Activated CD4-positive, alpha-beta memory T cell treated with anti-CD3 and anti-CD28 coated beads for 36 hours (primary cell): ENCODE data around the gene C6orf89. TPM values are rescaled to one million over a fixed set of nuclear protein-coding genes. Genes with fewer than 3 reads are reported as not detected.

Source experiments
- CTCF ChIA-PET: fragments of 350-600 bp; sonication (Branson Sonifier 250); formaldehyde crosslinking; loops from one replicate; lab custom pipeline; 2021; ENCODE audit warnings: antibody characterized with exemption, inconsistent platforms; lab: Charles Lee
- POLR2A ChIA-PET: fragments of 350-600 bp; sonication (Branson Sonifier 250); formaldehyde crosslinking; loops from one replicate; lab custom pipeline; 2021; ENCODE audit warnings: antibody characterized with exemption; lab: Charles Lee
- DNase-seq: peaks from one replicate; pipeline ENCODE4 v3.0.0-alpha.2; 2020
- H3K27ac Mint-ChIP-seq: one replicate; pipeline ENCODE4 v1.8.0; 2021; ENCODE audit warnings: mixed read lengths
- H3K27me3 Mint-ChIP-seq: one replicate; pipeline ENCODE4 v1.8.0; 2021; ENCODE audit warnings: mixed read lengths
- H3K36me3 Mint-ChIP-seq: one replicate; pipeline ENCODE4 v1.8.0; 2021; ENCODE audit warnings: mixed read lengths
- H3K4me1 Mint-ChIP-seq: one replicate; pipeline ENCODE4 v1.8.0; 2021; ENCODE audit warnings: low read depth, mixed read lengths
- H3K4me3 Mint-ChIP-seq: one replicate; pipeline ENCODE4 v1.8.0; 2021; ENCODE audit warnings: mild to moderate bottlenecking, mixed read lengths
- H3K9me3 Mint-ChIP-seq: one replicate; pipeline ENCODE4 v1.8.0; 2021; ENCODE audit warnings: mixed read lengths
- intact Hi-C: fragments of 100-400 bp; cut with micrococcal nuclease; formaldehyde crosslinking; loops from one replicate; pipeline ENCODE4 v1.15.1; 2023
- total RNA-seq, 2 experiments: library from RNA; stranded (reverse); gene quantifications; one replicate each; pipeline ENCODE4 v1.2.3, GENCODE V29; 2021

C6orf89 gene
- total RNA-seq, 2 experiments from 2014 or later: 29.2 to 29.8 TPM

DNA sequence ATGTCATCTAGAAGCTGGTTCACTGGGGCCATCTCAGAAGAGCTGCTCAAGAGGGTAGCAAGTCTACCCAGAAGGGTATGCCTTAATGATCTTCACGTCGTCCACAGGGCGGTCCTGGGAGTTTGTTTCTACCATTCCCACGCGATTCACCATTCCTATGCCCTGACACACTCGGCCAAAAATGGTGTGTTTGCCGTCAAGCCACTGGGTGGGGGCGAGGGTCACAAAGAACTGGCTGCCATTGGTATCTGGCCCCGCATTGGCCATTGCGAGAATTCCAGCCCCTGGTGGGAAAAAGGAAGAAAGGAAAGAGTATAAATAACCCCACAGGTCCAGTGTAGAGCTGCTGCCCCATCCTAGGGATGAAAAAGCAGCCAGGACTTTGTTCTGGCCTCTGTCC is 30.0 kb upstream of the C6orf89 start:
- ChIA-PET POLR2A (no interaction called here), CTCF (no interaction called here)
- H3K9me3 Mint-ChIP-seq: peaks cover 6% of the 10 kb centered on the region
- H3K4me1 Mint-ChIP-seq: peaks cover 2% of the 10 kb centered on the region
- no peak overlapping the region for H3K27ac Mint-ChIP-seq
- peaks cover 50% of the 10 kb centered on the region for H3K36me3 Mint-ChIP-seq
- intact Hi-C loops: no loop called here
- no peaks in the 10 kb centered on the region for H3K27me3 Mint-ChIP-seq
- no peak overlapping the region for H3K4me3 Mint-ChIP-seq
- DNase-seq: no peak

DNA sequence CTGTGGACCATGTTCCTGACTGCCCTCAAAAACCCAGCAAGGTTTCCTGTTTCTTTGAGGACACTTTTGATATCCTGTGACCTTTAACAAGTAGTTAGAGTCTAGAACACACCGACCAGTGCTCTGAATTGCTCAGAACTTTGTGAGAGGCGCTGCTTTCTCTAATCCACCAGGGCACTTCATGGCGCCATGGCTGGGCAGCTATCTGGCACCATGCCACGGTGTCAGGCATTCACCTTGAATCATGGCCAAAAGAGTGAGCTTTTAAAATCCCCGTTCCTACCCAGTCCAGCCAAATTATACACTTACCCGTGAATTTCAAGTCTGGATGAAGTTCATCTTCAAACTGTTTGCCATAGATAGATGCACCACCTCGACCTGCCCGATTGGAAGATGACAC is 29.5 kb upstream of the C6orf89 start:
- DNase-seq: no peak
- Mint-ChIP-seq H3K4me1 (peaks cover 4% of the 10 kb centered on the region), H3K27me3 (no peaks in the 10 kb centered on the region), H3K9me3 (peaks cover 1% of the 10 kb centered on the region), H3K36me3 (peaks cover 47% of the 10 kb centered on the region), H3K4me3 (no peak overlapping the region), H3K27ac (no peak overlapping the region)
- intact Hi-C loops: no loop called here
- POLR2A ChIA-PET: no interaction called here
- CTCF ChIA-PET: interaction anchor here (1.1 kb wide), 1 partner anchor 90 kb away, joined by 3 read pairs; no protein-coding TSS in a partner anchor

DNA sequence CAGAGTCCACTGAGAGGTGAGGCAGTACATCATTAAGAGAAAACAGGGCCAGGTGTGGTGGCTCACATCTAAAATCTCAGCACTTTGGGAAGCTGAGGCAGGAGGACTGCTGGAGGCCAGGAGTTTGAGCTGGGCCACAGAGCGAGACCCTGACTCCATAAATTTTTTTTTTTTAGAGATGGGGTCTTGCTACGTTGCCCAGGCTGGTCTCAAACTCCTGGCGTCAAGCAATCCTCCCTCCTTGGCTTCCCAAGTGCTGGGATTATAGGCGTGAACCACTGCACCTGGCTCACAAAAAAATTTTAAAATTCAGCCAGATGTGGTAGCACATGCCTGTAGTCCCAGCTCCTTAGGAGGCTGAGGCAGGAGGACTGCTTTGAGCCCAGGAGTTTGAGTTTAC is 28.4 kb upstream of the C6orf89 start:
- Mint-ChIP-seq H3K27me3 (no peaks in the 10 kb centered on the region), H3K4me3 (no peak overlapping the region), H3K4me1 (peaks cover 4% of the 10 kb centered on the region), H3K36me3 (peaks cover 39% of the 10 kb centered on the region), H3K27ac (no peak overlapping the region), H3K9me3 (no peaks in the 10 kb centered on the region)
- ChIA-PET POLR2A (no interaction called here), CTCF (interaction anchor here (1.1 kb wide), 1 partner anchor 92 kb away, joined by 3 read pairs; no protein-coding TSS in a partner anchor)
- intact Hi-C loops: no loop called here
- no peak for DNase-seq

DNA sequence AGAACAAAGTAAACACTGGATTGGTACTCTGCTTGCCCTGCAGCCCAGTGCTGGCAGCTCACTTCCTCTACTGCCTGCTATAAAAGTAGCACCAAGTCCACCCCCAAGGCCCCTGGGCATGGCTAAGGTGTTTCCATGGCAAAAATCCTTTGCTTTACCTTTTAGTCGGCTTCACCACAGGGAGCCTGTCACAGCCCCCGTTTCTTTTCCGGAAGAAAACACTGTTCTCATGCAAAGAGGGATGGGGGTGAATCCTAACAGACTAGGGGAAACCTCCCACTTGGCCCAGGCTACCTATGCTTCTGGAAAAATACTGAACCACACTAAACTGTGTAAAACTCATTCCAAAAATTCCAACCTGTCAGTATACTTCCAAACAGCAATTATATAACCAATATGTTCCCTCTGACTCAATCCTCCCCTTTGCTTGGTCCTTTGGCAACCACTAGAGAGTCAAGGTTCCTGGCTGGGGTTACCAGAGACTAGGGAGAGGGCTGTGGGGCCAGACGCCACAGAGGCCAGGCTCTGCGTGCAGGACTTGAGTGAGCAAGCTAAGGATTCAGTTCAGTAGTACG is 27.3 kb upstream of the C6orf89 start:
- H3K4me1 Mint-ChIP-seq: peaks cover 15% of the 10 kb centered on the region
- POLR2A ChIA-PET: no interaction called here
- no peak overlapping the region for H3K27ac Mint-ChIP-seq
- CTCF ChIA-PET: no interaction called here
- intact Hi-C loops: no loop called here
- H3K9me3 Mint-ChIP-seq: no peaks in the 10 kb centered on the region
- DNase-seq: no peak
- peaks cover 41% of the 10 kb centered on the region for H3K36me3 Mint-ChIP-seq
- H3K27me3 Mint-ChIP-seq: no peaks in the 10 kb centered on the region
- no peak overlapping the region for H3K4me3 Mint-ChIP-seq

DNA sequence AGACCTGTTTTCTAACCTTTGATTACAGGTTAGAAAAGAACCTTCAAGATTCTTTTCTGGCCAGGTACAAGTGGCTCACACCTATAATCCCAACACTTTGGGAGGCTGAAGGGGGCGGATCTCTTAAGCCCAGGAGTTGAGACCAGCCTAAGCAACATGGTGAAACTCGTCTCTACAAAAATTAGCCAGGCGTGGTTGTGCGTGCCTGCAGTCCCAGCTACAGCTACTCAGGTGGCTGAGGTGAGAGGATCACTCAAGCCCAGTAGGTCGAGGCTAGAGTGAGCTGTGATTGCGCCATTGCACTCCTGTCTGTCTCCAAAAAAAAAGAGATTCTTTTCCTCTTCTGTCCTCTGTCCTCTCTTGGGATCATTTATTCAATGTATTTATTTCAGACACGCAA is 25.6 kb upstream of the C6orf89 start:
- Mint-ChIP-seq H3K9me3 (no peaks in the 10 kb centered on the region), H3K4me1 (peaks cover 24% of the 10 kb centered on the region), H3K36me3 (peaks cover 47% of the 10 kb centered on the region), H3K27ac (no peak overlapping the region), H3K27me3 (no peaks in the 10 kb centered on the region), H3K4me3 (no peak overlapping the region)
- POLR2A ChIA-PET: no interaction called here
- no peak for DNase-seq
- intact Hi-C loops: no loop called here
- CTCF ChIA-PET: interaction anchor here (0.7 to 1.9 kb wide), 4 partner anchors 9 to 158 kb away, joined by 3 to 6 read pairs (median 4); no protein-coding TSS in a partner anchor

DNA sequence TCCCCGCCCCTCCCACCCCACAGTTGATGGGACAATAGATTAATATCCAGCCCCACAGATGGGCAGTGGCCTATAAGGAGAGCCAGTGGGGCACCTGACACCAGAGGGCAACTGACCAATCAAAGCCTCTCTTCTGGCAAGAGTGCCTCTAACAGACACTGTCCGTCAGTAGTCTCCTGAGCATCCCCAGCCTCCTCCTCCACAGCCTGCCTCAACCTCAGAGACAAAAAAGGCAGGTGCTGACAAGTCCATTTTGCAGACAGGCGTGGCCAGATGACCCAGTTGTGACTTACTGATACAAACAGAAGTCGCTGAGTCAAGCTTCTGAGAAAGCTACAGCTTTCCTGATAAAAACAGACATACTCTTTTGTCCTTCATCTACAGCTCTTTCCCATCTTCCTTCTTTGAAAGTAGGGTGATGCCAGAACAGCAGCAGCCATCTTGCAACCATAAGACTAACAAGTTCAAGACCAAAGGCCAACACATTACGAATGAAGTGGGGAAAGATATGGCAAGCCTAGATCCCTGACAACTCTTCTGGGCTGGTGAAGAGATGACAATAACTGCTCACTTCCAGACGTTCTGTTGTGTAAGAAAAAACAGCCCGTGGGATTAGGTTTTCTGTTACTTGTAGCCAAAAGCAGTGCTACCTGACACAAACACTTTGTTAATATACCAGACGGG is 23.4 kb upstream of the C6orf89 start:
- Mint-ChIP-seq H3K27ac (peak overlapping the region; percentile 75), H3K36me3 (peaks cover 43% of the 10 kb centered on the region), H3K9me3 (no peaks in the 10 kb centered on the region), H3K4me3 (no peak overlapping the region), H3K27me3 (no peaks in the 10 kb centered on the region), H3K4me1 (peaks cover 44% of the 10 kb centered on the region)
- intact Hi-C loops: no loop called here
- ChIA-PET CTCF (interaction anchor here (5.1 kb wide), 1 partner anchor 11 kb away, joined by 41 read pairs; no protein-coding TSS in a partner anchor), POLR2A (no interaction called here)
- DNase-seq: peak; percentile 27

DNA sequence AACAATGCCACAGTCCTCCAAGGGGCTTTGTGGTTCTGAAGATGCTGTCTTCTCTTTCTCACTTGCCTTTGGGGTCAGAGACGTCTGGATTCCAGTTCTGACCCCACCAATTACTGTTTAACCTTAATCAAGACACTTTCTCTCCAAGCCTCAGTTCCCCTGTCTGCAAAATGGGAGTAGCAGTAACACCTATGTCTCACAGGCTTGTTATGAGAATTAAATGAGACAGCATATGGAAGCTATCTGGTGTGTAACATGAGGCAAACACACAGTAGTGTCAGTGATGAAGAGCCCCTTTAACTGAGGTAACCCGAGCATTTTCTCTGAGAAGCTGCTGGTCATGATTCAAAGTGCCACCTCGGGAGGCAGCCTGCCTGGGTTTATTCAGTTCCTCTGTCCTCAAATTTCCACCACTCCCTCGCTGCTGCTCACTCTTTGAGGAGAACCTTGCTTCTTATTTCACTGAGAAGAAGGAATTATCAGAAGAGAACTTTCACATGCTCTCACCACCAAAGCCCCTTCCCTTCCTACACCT is 22.8 kb upstream of the C6orf89 start:
- H3K9me3 Mint-ChIP-seq: no peaks in the 10 kb centered on the region
- peak overlapping the region; percentile 3 for H3K27ac Mint-ChIP-seq
- ChIA-PET CTCF (interaction anchor here (1.2 to 5.1 kb wide), 3 partner anchors 11 to 155 kb away, joined by 3 to 41 read pairs (median 3); no protein-coding TSS in a partner anchor), POLR2A (no interaction called here)
- intact Hi-C loops: no loop called here
- H3K4me3 Mint-ChIP-seq: no peak overlapping the region
- peaks cover 49% of the 10 kb centered on the region for H3K36me3 Mint-ChIP-seq
- H3K4me1 Mint-ChIP-seq: peaks cover 50% of the 10 kb centered on the region
- no peaks in the 10 kb centered on the region for H3K27me3 Mint-ChIP-seq
- no peak for DNase-seq

DNA sequence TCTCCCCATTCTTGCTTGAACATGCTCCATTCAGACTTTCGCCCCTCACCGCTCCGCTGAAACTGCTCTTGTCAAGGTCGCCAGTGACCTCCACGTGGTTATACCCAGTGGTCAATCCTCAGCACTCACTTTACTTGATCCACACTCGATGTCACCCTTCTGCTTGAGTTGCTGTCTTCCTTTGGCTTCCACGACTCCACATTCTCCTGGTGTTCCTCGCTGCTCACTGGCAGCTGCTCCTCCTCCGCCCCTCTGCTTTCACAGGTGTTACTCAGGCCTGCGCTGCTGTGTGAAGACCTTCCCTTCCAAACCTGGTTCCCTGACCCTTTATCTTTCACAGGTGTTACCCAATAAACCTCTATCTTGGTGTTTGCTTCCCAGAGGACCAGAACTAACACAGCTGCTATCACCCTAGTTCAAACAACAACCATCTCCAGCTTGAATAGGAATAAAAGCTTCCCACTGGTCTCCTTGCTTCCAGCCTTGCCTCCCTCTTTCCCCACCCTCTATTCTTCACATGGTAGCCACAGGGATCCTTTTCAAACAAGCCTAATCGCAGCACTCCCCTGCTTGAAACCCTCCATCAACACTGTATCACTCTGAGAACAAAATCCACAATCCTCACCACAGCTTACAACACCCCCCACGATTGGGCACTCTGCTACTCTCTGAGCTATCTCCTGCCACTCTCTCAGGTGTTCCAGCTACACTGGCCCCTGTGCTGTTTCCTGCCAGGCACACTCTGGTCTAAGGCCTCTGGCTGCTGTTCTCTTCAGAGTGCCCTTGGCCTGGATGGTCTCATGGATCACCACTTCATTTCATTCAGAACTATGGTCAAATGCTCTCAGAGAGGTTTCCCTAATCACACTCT is 21.8 kb upstream of the C6orf89 start:
- no peak for DNase-seq
- Mint-ChIP-seq H3K36me3 (peaks cover 53% of the 10 kb centered on the region), H3K9me3 (no peaks in the 10 kb centered on the region), H3K27me3 (no peaks in the 10 kb centered on the region), H3K4me3 (no peak overlapping the region), H3K27ac (no peak overlapping the region), H3K4me1 (peaks cover 56% of the 10 kb centered on the region)
- ChIA-PET POLR2A (no interaction called here), CTCF (interaction anchor here (1.2 to 5.1 kb wide), 4 partner anchors 10 to 154 kb away, joined by 3 to 41 read pairs (median 3); no protein-coding TSS in a partner anchor)
- intact Hi-C loops: no loop called here

DNA sequence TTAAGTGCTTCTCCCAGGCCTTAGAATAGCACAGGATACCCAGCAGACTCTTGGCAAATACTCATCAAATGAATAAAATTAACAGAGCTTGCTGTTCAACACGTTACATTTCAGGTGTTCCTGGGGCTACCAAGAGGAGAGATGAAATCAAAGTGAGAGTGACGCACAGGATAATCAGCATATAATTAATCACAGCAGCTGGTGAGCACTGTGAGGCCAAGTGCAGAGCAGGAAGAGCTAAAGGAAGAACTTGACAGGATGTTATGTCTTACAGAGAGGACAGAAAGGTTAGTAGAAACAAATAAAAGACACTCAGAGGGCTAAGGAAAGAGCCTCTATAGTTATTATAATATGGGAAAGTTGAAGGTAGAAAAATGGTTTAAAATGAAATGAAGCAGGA is 19.9 kb upstream of the C6orf89 start:
- no peak for DNase-seq
- Mint-ChIP-seq H3K36me3 (peaks cover 64% of the 10 kb centered on the region), H3K4me3 (no peak overlapping the region), H3K4me1 (peaks cover 69% of the 10 kb centered on the region), H3K9me3 (no peaks in the 10 kb centered on the region), H3K27me3 (no peaks in the 10 kb centered on the region), H3K27ac (peak overlapping the region; percentile 15)
- intact Hi-C loops: no loop called here
- POLR2A ChIA-PET: interaction anchor here (1.5 kb wide), 1 partner anchor 9 kb away, joined by 5 read pairs; the partner anchor contains the start of gene PPIL1
- CTCF ChIA-PET: interaction anchor here (0.7 to 5.1 kb wide), 5 partner anchors 10 to 152 kb away, joined by 3 to 41 read pairs (median 3); partner anchors contain the start of gene C6orf89

DNA sequence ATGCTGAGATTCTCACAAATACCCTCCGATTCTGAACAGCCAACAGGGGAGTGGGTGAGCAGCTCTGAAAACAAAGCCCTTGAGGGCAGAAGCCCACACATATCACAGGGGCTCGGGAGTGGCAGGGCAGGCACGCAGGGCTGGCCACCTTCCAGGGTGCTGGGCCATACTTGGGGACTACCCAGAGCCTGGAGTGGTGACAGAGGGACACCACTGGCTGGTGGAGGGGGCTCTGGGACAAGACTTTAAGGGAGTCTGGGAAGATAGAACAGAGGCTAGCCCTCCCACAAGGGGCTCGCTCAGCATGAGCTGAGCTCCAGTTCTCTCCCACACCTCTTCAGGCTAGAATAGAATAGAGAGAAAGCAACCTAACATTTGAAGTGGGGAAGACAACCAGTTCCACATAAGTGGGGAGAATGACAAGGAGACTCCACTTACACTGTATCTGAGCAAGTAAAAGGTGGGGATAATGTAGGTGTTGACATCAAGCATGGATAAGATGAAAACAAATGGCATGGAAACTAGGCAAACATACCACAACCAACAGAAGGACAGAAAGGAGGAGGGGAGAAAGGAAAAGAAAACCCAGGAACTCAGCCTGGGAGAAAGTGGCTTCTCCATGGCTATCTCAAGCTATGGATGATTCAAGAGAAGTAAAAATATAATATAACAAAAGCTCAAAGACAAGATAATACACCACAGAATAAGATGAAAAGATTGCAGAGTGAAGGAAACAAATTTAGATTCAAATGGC is 18.1 kb upstream of the C6orf89 start:
- Mint-ChIP-seq H3K36me3 (peaks cover 66% of the 10 kb centered on the region), H3K27me3 (no peaks in the 10 kb centered on the region), H3K27ac (no peak overlapping the region), H3K4me1 (peaks cover 76% of the 10 kb centered on the region), H3K4me3 (no peak overlapping the region), H3K9me3 (no peaks in the 10 kb centered on the region)
- DNase-seq: no peak
- ChIA-PET CTCF (interaction anchor here (0.7 to 1.1 kb wide), 2 partner anchors 18 to 100 kb away, joined by 3 to 6 read pairs; partner anchors contain the start of gene C6orf89), POLR2A (no interaction called here)
- intact Hi-C loops: loop anchor here (1.0 kb wide), 1 partner anchor 45 kb away; no protein-coding TSS in a partner anchor

DNA sequence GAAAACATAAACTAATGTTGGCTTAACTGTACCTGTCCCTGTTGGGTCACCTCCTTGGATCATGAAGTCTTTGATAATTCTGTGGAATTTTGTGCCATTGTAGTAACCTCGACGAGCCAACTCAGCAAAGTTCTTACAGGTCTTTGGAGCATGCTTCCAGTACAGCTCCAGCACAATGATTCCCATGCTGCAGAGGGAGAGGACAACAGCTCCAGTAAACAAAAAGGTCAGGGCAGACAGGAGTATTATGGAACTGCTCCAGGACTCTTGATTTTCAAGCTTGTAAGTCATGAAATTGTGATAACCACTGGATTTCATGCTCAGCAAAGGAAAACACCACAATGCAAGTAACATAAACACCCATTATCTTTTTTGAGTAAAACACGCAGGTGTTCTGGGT is 14.1 kb upstream of the C6orf89 start:
- ChIA-PET CTCF (interaction anchor here (1.2 to 6.1 kb wide), 4 partner anchors 14 to 246 kb away, joined by 3 to 93 read pairs (median 26); partner anchors contain the start of gene C6orf89), POLR2A (no interaction called here)
- Mint-ChIP-seq H3K4me1 (peaks cover 64% of the 10 kb centered on the region), H3K27ac (no peak overlapping the region), H3K27me3 (no peaks in the 10 kb centered on the region), H3K4me3 (no peak overlapping the region), H3K9me3 (no peaks in the 10 kb centered on the region), H3K36me3 (peaks cover 50% of the 10 kb centered on the region)
- intact Hi-C loops: loop anchor here (5.0 kb wide), 1 partner anchor 189 kb away; no protein-coding TSS in a partner anchor
- DNase-seq: no peak
